Midbrain (tissue), 1 donor: ENCODE results near the gene CERS1.

Source experiments
- DNase-seq: peaks from one replicate; lab custom pipeline; 2025; lab: John Stamatoyannopoulos, UW

Gene CERS1, protein sequence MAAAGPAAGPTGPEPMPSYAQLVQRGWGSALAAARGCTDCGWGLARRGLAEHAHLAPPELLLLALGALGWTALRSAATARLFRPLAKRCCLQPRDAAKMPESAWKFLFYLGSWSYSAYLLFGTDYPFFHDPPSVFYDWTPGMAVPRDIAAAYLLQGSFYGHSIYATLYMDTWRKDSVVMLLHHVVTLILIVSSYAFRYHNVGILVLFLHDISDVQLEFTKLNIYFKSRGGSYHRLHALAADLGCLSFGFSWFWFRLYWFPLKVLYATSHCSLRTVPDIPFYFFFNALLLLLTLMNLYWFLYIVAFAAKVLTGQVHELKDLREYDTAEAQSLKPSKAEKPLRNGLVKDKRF

DNA sequence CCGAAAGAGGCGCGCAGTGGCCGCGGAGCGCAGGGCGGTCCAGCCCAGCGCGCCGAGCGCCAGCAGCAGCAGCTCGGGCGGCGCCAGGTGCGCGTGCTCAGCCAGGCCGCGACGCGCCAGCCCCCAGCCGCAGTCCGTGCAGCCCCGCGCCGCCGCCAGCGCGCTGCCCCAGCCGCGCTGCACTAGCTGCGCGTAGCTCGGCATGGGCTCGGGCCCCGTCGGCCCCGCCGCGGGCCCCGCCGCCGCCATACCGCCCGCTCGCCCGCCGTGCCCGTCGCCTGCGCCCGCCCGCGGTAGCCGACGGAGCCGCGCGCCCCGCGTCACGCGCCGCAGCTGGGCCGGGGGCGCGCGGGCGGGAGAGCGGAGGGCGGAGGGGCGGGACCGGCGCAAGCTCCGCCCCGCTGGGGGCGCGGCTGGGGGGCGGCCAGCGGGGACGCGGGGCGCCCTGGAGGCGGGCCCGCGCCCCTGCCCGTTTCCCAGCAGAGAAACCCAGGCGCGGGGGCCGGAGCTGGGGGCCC, at the start of gene CERS1:
CERS1 (minus strand) TSS at position 335 of the 518 bp plus-strand sequence; CDS start at position 249, 86 bp downstream.
- DNase-seq, result peak; percentile 58

DNA sequence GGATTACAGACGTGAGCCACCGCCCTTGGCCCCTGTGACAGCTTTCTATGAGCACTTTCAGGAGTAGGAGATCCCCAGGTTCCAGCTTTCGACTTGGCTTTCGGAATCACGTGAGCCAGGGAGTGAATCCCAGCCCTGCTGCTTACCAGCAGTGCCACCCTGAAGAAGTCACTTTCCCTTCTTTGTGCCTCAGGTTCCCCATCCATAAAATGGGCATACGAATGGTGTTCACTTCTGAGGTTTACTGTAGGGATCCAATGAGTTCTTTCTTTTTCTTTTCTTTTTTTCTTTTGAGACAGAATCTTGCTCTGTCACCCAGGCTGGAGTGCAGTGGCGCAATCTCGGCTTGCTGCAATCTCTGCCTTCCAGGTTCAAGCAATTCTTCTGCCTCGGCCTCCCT, 49.3 kb upstream of the CERS1 start:
- no peak for DNase-seq

DNA sequence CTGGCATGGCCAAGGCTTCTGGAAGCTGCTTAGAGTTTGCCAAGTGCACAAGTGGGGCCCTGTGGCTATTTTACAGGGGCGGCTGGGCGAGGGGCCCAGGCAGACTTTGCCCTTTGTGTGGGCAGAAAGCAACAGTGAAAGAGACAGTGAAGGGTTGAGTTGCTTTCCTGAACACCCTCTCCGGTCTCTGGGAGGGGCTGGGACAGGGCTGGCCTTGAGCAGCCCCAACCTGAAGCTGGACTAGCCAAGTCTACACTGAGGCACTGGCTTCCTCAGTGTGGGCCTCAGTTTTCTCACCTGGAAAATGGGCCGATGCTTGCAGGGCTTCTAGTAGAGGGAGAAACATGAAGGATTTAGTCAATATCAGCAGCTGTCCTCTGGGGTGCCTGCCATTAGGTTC, 47.5 kb upstream of the CERS1 start:
- peak; percentile 9 for DNase-seq

DNA sequence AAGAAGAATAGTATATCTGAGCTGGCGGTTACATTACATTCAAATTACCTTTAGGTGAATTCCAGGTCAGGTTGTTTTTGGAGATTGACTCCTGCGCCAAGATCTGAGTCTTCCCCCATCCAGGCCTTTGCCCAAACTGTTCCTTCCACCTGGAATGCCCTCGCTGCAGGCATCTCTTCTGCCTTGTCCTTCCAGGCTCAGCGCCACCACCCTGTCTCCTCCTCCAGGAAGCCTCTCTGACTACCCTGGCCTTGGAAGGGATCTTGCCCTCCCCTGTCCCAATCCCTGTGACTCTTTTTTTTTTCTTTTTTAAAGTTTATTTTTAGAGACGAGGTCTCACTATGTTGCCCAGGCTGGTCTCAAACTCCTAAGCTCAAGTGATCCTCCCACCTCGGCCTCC, 46.7 kb upstream of the CERS1 start:
- no peak for DNase-seq

DNA sequence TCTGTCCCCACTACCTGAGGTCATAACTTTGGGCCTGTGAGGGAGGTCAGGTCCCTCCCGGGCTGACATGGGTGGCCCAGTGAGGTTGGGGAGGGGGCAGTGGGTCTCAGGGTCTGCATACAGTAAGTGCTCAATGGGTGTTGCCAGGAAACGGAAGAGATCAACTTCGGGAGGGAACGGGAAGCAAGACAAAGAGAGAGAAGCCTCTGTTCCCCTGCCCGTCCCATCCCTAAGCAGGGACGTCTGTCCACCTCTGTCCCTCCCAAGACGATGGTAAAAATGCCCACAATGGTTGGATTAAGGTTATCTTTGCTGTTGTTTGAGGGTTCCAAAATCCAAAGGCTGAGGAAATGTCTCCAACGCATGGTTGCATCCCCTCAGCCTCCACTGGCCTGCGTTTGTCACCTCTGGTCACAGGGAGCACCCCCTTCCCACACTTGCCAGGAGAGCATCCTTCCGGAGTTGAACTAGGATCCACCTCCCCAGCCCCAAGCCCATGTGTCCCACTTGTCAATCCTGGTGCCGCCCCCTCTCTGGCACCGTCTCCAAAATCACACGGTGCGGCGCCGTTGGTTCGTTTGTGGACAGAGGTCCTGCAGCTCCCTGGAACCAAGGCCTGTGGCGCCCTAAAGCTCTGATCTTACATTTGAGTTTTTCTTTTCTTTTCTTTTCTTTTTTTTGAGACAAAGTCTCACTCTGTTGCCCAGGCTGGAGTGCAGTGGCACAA, 45.8 kb upstream of the CERS1 start:
- DNase-seq, result no peak

DNA sequence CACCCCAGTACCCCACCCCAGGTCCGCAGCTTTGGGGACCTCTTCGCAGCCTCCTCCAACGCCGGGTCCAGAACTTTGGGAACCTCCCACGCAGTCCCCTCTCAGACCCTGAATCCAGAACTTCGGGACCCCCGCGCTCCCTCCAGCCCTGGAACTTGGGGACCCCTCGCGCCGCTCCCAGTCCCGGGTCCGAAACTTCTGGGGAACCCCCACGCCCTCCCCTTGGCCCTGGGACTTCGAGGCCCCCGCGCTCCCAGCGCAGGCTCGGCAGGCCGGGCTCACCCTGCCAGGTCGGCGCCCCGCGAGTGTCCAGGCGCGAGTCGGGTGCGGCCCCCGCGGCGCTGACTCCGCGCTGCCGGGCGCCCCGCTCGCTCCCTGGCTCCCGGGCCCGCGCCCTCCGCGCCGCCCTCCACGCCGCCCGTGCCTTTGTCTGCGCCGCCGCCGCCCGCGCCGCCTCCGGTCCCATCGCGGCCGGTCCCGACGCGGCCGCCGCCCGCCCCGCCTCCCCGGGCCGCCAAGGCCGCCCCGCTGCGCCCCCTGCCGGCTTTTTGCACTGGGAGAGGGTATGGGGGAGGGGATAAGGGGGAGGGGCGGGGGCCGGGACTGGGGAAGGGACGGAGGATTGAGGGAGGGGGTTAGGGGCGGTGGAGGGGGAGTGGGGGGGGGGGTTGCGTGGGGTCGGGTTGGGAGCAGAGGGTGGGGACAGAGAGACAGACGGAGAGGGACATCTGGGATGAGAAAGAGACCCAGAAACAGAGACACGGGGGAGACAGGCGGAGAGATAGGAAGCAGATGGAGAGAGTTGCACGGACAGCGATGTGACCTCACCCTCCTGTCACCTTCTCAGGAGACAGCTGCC, 45.0 kb upstream of the CERS1 start, which contains the start of gene HOMER3:
HOMER3 (minus strand) TSS at position 449 of the 859 bp plus-strand sequence. CDS start 2,235 bp downstream, outside the sequence.
- DNase-seq, result peak; percentile 80

DNA sequence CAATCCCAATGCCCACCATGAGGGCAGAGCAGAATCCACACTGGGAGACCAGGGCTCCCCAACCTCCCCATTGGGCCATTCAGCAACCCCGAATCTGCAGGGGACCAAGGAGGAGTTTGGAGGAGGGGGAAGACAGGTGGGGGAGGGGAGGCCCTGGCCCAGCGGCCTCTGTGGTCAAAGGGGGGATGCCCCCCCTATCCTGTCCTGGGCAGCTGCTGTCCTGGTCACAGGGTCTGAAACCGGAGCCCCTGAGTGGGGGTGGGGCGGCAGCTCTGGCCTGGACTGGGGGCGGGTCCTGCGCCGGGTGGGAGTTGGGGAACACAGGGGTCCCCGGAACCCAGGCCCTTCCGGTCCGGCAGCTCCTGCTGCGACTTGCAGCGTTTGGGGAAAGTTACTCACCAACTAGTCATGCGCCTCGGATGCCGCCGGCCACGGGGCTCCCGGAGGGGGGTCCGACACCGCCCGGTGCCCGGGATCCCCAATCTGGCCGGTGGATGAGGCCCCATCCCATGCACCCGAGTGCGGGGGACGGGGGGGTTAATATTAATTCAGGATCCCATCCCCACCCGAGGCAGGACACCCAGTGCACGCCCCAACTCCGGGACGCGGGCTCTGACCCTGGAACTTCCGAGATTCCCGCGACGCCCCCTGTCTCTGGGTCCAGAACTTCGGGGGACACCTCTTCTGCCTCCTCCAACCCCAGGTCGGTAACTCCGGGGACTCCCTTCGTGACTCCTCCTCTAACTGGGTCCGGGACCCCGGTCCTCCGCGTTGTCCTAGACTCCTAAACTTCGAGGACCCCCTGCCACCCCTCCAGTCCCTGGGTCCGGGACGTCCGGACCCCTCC, 44.2 kb upstream of the CERS1 start:
- peak; percentile 48 for DNase-seq

DNA sequence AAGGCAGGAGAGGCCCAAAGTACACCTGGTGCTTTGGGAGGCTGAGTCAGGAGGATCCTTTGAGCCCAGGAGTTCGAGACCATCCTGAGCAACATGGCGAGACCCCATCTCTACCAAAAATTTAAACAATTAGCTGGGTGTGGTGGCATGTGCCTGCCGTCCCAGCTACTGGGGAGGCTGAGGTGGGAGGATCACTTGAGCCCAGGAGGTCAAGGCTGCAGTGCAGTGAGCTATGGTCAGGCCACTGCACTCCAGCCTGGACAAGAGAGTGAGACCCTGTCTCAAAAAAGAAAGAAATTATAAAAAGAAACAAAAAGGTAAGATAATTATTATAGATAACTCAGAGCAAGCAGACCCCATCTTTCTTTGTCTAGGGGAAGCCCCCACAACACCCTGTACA, 43.2 kb upstream of the CERS1 start:
- DNase-seq, result no peak

DNA sequence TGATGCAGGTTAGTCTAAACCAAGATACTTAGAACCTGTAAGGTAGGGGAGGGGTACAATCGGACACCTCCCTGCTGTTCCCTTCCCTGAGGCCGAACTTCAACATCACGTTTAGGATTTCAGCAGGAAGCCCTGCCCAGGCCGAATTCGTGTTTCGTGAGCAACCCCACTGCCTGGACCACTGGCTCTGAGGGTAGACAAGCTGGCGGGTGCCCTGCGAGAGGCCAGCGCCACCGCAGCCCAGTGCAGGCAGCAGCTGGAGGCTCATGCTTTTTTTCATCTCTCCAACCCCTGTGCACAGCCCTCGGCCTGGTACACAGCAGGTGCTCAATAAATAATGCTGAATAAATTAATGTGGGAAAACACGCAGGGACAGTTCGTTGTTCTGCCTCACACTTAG, 37.3 kb upstream of the CERS1 start:
- DNase-seq, result no peak

DNA sequence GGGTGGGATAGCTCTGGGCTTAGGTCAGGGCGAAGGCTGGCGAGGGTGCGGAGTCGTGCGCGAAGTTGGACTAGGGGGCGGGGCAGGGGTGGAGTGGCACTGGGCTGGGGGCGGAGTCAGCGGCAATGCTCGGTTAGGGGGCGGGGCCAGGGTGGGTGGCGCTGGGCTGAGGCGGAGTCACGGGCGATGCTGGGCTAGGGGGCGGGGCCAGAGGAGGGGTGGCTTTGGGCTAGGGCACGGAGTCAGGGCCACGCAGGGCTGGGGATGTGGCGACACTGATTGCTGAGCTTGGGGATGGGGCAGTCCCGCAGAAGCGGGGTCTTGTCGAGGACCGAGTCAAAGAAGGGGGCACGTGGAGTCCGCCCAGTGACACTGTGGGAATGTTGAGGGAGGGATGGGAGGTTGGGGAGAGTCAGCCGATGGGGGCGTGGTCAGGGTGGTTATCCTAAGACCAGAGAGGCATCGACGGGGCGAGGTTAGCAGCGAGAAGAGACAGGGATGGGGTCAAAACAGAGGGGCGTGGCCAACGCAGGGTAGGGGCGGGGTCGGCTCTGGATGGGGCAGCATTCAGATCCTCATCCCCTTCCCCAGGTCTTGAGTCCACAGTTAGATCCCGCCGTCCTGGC, 36.4 kb upstream of the CERS1 start:
- DNase-seq, result peak; percentile 37

DNA sequence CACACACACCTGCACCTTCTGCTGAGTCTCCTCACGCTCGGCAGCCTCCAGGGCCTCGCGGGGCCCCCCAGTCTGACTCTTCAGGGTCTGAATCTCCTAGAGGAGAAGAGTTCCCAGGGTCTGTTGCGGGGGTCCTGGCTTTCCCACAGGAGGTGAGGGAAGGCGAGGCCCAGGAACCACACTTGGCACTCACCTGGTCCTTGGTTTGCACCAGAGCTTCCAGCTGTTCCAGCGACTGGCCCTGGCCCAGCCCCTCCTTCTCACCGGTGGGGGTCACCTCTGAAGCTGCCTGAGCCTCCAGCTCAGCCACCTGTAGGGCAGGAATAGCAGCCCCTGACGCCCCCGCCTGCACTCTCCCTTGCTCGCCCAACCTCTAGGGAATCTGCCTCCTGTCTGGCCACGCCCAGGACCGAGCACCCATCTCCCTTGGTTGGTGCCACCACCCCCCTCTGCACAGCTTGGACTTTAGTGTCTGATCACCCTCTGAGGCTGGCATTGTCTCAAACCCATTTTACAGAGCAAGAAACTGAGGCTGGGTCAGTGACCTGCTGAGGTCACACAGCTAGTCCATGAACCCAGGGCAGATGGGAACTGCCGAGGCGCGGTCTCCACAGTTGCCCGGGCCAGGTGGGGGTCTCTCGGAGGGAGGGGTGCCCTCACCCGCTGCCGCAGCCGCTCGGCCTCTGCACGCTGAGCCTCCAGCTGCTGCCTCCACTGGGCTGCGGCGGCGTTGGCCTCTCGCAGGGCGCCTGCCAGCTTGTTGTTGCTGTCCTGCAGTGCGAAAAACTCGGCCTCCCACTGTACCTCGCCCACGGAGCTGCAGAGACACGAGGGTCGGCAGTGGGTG, 35.6 kb upstream of the CERS1 start:
- no peak for DNase-seq

DNA sequence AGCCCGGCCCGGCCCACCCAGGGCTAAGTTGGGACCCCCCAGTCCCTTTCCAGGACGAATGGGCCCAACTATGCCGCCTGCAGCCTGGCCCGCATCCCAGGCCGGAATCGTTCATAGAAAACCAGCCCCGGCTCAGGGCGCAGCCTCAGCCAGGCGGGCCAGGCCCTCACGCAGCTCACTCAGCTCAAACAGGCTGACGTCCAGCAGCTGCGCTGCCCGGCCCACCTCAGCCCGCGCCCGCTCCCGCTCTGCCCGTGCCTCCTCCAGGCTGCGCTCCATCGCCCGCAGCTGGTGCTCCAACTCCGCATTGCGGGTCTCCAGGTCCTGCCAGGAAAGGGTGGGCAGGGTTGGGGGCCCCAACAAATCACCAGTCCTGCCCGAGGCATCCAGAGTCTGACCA, 33.4 kb upstream of the CERS1 start:
- no peak for DNase-seq

DNA sequence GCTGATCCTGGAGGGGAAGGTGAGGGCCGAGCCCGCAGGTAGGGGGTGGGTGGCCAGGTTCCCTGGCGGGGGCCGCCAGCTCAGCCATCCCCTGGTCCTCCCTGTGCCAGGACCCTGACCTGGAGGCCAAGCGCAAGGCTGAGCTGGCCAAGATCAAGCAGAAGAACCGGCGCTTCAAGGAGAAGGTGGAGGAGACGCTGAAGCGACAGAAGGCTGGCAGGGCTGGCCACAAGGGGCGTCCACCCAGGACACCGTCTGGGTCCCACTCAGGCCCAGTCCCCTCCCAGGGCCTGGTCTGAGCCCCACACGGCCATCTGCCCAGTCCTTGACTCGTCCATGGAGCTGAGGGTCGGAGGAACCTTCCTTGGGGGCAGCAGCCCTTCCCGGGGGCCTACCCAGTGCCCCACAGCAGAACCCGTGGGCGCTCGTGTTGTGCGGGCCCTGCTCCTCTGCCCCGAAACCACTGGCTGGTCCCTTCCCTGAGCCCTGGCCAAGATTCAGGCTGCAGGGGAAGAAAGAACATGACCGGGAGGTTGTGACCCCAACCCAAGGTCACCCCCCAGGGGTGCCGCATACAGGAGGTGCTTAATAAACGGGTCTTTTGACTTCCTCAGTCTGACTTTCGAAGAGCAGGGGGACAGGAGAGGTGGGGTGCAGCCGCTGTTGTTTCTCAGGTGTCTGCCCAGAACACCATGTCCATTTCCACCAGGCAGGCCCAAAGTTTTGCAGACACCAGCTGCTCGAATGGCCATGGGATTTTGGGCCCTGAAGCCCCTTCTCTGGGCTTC, 32.3 kb upstream of the CERS1 start:
- DNase-seq, result no peak

DNA sequence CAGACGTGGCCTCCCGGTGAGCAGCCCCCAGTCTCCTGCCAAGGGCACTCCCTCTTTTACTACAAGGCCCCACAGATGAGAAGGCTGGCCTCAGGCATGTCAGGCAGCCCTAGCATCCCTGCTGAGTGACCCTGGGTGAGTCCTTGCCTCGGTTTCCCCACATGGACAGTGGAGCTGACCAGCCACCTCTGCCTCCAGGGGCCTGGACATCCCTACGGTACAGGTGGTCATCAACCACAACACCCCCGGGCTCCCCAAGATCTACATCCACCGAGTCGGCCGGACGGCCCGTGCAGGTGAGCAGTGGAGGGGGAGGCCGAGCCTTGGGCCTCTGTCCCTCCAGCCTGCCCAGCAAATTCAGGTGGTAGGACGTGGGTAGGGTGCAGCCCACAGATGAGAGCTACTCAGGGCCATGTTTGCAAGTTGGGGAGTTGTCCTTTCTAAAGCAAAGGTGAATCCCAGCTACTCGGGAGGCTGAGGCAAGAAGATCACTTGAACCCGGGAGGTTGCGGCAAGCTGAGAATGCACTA, 28.8 kb upstream of the CERS1 start:
- no peak for DNase-seq

DNA sequence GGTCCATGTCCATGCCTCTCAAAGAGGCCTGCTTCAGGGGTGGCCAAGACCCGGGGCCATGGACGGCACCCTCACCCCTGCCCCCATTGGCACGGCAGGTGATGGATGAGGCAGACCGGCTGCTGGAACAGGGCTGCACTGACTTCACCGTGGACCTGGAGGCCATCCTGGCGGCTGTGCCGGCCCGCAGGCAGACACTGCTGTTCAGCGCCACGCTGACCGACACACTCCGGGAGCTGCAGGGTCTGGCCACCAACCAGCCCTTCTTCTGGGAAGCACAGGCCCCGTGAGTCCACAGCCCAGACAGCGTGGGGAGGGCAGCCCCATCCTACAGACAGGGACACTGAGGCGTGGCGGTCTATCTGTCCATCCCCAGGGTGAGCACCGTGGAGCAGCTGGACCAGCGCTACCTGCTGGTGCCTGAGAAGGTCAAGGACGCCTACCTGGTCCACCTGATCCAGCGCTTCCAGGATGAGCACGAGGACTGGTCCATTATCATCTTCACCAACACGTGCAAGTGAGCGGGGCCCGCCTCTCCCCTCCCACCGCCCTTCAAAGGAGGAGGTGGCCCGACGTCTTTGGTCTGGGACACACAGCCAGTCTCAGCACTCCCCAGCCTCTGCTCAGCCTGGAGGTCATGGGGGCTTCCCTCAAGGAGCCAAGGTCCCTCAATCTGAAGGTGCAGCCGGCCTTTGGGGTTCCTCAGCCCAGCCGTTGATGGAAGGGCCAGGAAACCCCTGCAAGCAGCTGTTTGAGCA, 26.4 kb upstream of the CERS1 start:
- no peak for DNase-seq

DNA sequence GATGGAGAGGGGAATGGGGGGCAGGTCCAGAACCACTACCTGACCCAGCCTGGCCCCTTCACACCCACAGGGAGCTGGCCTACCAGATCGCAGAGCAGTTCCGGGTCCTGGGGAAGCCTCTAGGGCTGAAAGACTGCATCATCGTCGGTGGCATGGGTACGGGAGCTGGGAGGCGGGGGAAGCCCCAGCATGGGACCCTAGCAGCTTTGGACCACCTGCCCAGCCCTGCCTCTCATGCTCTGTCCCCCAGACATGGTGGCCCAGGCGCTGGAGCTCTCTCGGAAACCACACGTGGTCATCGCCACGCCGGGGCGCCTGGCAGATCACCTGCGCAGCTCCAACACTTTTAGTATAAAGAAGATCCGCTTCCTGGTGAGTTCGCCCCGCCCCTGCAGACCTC, 25.6 kb upstream of the CERS1 start:
- DNase-seq, result no peak

DNA sequence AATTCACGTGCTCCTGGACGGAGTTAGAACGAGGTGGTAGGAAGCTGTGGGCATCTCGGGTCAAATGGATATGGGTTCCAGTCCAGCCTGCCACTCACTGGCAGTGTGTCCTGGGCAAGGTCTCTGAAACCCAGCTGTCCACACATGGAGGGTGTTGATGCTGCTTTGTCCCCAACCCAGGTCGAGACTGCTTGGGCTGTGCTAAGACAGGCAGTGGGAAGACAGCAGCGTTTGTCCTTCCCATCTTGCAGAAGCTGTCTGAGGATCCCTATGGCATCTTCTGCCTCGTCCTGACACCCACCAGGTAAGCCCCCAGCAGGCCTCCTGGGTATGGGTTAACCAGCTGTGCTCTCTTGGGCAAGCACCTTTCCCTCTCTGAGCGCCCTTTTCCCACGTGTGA, 24.4 kb upstream of the CERS1 start:
- no peak for DNase-seq

DNA sequence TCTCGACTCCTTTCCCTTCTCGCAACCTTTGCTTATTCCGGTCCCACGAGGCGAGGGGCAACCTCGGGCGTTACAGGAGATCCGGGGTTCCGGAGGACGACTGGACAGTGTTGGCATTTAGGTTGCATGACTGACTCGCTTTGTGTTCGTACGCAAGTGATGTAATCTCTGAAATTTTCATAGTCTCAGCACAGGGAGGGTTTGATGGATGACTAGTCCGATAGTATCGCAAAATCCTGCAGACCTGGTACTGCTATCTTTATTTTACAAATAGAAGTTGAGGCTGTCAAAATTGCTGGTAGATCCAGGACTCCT, 23.9 kb upstream of the CERS1 start:
- no peak for DNase-seq
